KBM-7 (cell line): ENCODE measurements around the gene JAZF1.
"Not testable (repeated sequence)": the region's sequence is repeated elsewhere in the genome, so short reads cannot be mapped to it uniquely, and the experiment has no call there.

ENCODE experiments used
- DNase-seq: peaks from one replicate; pipeline ENCODE4 v3.0.0-alpha.2; 2015
- in situ Hi-C: fragments of 300-500 bp; cut with MboI; formaldehyde crosslinking; loops from 2 replicates; pipeline ENCODE4 v1.14.3; 2020; ENCODE audit warnings: low sequenced_read_pairs, low pct_unique_long_range_greater_than_20kb, mixed read lengths

The JAZF1 gene

DNA sequence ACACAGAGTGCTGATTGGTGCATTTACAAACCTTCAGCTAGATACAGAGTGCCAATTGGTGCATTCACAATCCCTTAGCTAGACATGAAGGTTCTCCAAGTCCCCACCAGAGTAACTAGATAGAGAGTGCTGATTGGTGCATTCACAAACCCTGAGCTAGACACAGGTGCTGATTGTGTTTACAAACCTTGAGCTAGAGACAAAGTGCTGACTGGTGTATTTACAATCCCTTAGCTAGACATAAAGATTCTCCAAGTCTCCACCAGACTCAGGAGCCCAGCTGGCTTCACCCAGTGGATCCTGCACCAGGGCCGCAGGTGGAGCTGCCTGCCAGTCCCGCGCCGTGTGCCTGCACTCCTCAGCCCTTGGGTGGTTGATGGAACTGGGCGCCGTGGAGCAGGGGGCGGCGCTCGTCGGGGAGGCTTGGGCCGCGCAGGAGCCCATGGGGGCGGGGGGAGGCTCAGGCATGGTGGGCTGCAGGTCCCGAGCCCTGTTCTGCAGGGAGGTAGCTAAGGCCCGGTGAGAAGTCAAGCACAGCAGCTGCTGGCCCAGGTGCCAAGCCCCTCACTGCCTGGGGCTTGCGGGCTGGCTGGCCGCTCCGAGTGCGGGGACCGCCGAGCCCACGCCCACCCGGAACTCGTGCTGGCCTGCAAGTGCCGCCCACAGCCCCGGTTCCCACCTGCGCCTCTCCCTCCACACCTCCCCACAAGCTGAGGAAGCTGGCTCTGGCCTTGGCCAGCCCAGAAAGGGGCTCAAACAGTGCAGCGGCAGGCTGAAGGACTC is 323.7 kb downstream of the JAZF1 start:
- DNase-seq, in situ Hi-C loops: not testable (repeated sequence)

DNA sequence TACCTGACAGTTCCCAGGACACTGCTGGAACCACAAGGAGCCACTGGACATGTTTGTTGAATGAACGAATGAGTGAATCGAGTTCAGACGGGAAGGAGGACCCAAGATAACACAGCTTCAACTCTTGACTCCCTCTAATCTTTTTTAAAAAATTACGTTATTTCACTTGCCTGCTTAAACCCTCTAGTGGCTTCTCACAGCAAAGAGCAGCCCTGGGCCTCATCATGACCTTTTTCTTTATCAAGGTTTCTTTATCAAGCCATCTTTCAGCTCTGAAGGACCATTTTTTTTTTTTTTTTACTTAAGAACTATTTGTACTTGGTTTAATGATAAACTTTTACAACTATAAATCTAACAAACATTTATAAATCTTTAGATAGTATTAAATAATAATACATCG is 330.1 kb downstream of the JAZF1 start:
- DNase-seq: no peak
- in situ Hi-C loops: no loop called here

GRCh38 chr7:27846388-27846787 is 334.2 kb downstream of the JAZF1 start:
- in situ Hi-C loops: no loop called here
- DNase-seq: no peak

DNA sequence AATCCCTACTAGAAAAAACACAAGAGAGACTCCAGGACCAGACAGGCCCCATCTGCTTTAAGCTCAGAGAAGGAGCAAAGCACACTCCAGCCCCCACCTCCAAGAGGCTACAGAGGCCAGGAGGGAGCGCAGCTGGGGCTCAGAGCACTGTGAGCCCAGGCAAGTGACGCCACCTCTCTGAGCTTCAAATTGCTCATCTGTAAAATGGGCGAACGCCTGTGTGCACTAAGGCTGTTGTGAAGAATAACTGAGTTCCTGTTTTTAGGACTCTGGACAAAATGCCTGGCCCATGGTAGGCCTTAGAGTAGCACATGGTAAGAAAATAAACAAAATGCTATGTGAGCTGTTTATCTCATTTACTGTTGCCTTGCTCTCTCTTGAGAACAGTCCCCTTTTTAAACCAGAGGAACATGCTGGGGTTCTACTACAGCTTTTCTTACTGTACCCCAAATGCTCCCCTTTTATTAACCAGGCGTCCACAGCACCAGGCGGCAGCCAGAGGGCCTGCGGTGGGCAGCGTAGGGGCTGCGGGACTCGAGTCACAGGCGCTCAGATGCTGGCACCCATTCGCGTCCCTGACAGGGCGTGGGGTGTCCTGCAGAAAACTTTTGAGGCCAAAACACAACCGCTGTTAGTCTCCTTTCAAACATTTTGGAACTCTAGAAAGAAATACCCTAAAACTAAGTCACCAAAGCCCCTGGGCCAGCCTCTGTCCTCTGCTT is 336.9 kb downstream of the JAZF1 start:
- in situ Hi-C loops: no loop called here

GRCh38 chr7:27842851-27843250 is 337.7 kb downstream of the JAZF1 start:
- in situ Hi-C loops: no loop called here

More for the DNA sequence above, 336.9 kb downstream of the JAZF1 start:
- DNase-seq: no peak

DNA sequence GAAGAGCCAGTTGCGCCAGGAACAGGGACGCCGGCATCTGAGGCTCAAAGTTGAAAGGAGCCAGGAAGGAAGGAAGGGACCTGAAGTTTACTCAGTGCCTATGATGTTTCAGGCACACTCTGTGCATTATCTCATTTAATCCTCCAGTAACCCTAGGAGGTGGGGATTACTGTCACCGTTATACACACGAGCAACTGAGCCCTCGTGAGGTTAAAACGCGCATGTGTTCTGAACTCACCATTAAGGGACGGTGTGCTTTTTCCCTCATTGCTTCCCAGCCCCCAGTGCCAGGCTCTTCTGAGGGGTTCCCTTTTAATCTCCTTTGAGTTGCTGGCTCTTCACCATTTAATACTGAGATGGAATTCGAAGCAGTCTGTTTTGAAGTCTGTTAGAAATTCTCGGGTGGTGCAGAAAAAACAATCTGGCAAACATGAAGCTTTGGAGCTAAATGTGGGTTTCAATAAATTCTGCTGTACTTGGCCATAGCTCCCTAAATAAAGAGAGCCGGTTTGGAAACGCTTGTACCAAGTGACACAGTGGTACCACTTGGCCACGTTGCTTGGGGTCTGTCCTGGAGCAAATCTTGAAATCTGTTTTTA is 338.4 kb downstream of the JAZF1 start:
- in situ Hi-C loops: no loop called here
- DNase-seq: no peak

More at GRCh38 chr7:27842851-27843250, 337.7 kb downstream of the JAZF1 start:
- no peak for DNase-seq

DNA sequence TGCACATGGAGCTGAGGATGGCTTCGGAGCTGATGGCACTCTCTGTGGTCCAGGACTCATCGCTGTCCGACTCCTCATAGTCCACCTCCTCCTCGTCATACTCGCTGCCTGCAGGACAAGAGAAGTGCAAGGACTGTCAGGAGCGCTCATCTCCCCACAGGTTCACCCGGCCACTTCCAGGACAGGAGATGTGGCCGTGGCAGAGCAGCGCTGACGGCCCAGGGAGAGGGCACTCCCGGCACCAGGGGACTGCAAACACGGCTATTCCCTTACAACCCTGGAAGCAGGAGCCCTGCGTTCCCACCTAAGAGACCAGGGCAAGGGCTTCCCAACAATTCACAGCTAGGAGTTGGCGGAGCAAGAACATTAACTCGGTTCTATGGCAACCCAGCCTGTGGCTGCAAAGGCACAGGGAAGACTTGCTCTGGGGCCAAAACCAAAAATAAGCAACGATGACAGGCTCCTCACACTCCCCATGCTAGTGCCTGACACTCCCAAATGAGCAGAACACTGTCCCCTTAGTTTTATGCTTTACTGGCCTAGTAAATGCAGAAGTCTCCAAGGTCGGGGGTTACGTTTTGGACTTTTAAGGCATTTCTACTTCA is 339.7 kb downstream of the JAZF1 start:
- DNase-seq: no peak
- in situ Hi-C loops: no loop called here

DNA sequence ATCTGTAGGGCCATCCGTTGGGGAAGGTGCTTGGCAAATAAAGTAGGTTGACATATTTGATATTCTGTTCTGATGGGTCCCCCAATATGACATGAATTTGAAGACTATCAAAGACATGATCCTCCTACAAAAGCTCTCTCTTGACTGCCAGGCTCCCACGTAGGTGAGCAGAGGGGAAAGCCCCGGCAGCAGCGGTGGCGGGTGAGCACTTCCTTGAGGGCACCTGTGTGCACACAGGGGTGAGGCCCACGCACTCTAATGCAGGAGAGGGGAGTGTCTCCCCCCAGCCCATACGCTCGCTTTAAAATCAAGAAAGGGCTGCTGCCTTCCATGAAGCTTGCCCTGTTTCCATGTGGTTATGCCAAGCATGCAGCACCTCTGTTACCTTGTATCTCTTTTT is 340.3 kb downstream of the JAZF1 start:
- no peak for DNase-seq
- in situ Hi-C loops: no loop called here

DNA sequence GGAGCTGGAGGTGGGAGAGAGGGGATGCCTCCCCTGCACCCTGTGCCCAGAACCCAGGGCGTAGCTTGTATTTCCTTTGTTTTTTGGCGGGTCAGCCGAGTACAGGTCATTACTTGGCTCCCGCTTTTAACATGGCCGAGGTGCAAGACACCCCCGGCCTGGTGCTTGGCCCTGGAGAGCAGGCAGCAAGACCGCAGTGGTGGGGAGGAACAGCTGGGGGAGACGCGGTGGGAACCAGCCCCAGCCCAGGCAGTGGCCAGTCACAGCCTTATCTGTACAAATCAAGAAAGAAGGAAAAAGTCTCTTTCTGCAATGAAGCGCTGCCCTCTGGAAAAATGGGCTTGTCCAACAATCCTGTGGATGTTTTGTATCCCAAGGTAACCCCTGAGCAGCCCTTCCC is 341.5 kb downstream of the JAZF1 start:
- in situ Hi-C loops: no loop called here

GRCh38 chr7:27836536-27836935 is 344.1 kb downstream of the JAZF1 start:
- no peak for DNase-seq
- in situ Hi-C loops: no loop called here

More for the DNA sequence above, 341.5 kb downstream of the JAZF1 start:
- no peak for DNase-seq

DNA sequence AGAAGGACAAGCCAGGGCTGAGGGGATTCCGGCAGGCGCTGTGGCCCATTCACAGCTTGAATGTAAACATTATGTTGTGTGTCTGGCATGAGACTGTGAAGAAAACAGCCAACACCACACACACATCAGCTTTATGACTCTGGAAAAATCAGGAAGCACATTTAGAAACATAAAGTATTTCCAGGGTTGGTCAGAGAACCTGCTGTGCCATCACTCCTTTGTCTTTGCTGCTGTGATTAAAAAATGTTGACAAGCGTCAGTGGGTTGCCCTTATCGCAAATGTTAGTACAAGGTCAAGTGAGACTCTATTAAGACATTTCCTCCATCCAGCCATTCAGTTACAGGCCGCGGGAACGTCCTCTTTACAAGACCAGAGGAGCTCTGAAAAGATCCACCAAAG is 345.2 kb downstream of the JAZF1 start:
- in situ Hi-C loops: no loop called here
- no peak for DNase-seq

DNA sequence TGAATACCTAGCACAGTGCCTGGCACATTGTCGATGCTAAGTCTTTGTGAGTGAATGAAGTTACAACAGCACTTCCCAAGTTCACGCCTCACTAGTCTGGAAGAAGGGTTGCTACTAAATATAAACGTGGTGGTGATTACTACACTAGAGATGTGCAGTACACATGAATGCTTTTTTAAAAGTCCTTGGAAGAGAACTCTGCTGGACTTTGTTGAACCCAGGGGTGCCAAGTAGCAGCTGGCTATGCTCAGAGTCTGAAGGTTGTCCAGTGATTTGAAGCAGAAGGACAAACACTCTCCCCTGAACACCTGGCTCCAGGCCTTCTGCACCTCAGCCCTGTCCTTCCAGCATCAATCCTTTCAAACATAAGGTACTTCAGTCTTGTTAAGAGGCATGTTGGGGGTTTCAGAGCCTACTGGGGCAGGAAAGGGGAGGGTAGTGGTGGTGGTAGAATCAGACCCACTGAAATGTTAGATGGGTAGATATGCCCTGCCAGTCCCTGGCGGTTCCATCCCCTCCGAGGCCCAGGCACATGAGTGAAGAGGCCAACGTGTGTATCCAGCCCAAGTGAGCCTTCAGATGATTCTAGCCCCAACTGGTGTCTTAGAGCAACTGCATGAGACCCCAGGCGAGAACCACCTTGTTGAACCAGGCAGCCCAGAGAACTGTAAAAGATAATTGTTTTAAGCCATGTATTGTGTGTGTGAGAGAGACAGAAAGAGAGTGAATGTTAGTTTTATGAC is 346.2 kb downstream of the JAZF1 start:
- in situ Hi-C loops: no loop called here
- DNase-seq: no peak

DNA sequence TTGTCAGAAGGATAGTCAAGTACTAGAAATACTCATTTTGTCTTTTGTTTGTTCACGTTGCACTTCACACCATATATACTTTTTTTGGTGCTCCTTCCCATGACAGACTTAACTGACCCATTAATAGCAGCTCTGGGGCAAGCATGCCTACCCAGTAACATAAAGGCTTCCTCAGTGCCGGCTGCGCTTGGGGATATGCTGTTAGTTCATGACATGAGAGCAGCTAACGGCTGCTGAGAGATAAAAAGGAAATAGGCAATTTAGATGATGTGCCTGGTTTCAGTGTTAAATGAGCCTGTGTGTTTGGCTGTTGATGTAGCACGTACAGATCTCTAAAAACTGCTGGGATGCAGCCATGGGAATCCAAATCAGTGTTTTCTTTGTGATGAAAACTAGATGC is 354.2 kb downstream of the JAZF1 start:
- DNase-seq: no peak
- in situ Hi-C loops: no loop called here

GRCh38 chr7:27825891-27826290 is 354.7 kb downstream of the JAZF1 start:
- DNase-seq: no peak
- in situ Hi-C loops: no loop called here

DNA sequence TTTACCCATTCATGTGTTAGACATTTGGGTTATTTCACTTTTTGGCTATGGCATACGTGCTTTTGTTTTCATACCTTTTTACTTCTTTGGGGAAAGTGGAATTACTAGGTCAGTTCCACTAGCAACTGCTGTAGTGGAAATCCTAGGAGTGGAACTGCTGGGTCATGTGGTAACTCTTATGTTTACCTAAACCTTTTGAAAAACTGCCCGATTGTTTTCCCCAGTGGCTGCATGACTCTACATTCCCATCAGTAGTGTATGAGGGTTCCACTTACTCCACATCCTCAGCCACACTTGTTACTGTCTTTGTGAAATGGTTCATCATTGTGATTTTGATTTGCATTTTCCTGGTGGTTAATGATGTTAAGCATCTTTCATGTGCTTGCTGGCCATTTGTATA is 358.4 kb downstream of the JAZF1 start:
- in situ Hi-C loops: no loop called here
- no peak for DNase-seq

DNA sequence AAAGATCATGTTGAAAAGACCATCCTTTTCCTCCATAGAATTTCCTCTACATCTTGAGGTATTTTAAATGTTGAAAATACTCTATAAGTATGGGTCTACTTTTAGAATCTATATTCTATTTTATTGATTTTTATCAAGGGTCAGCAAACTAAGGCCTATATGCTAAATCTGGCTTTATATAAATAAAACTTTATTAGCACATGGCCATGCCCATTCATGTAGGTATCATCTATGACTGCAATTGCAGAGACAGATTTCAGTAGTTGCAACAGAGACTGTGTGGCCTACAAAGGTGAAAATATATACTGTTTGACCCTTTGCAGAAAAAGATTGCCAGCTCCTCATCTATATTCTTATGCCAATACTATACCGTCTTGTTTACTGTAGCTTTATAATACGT is 367.9 kb downstream of the JAZF1 start:
- DNase-seq: no peak
- in situ Hi-C loops: no loop called here

GRCh38 chr7:27810186-27810585 is 370.4 kb downstream of the JAZF1 start:
- in situ Hi-C loops: no loop called here
- DNase-seq: no peak

- in situ Hi-C loops: no loop called here
- no peak for DNase-seq
Observed at GRCh38 chr7:27808626-27809025, 372.0 kb downstream of the JAZF1 start.

DNA sequence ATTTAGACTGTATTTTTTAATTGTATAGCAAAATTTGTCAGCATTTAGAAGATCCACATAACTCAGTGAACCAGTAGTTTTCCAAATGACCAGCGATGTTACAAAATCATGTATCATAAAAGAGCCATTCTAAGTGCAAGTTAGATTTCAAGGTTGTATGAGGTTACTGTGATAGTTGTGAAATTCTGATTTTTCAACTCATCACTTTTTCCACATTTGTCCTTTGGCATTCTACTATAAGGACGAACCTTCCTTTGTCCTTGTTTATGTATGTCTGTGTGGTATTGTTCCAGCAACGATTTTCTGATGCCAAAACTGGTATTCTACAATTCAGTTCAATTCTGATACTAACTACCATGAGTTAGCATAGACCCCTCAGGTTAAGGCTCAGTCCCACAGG is 376.5 kb downstream of the JAZF1 start:
- in situ Hi-C loops: no loop called here
- DNase-seq: no peak
